ENCODE measurements around the gene GCNT2. TPM values are rescaled to one million over a fixed set of nuclear protein-coding genes. Genes with fewer than 3 reads are reported as not detected.
"Not testable (repeated sequence)": the region's sequence is repeated elsewhere in the genome, so short reads cannot be mapped to it uniquely, and the experiment has no call there.

The GCNT2 gene
- polyA plus RNA-seq, 3 donors: 3.5 to 10.0 (median 4.3) TPM

DNA sequence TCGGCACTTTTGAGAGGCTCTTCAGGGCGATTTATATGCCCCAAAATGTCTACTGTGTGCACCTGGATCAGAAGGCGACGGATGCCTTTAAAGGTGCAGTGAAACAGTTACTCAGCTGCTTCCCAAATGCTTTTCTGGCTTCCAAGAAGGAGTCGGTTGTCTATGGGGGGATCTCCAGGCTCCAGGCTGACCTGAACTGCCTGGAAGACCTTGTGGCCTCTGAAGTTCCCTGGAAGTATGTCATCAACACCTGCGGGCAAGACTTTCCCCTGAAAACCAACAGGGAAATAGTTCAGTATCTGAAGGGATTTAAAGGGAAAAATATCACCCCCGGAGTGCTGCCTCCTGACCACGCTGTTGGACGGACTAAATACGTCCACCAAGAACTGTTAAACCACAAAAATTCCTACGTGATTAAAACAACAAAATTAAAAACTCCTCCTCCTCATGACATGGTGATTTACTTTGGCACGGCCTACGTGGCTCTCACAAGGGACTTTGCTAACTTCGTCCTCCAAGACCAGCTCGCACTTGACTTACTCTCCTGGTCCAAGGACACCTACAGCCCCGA is 8.2 kb downstream of the GCNT2 start:
- H3K4me1 ChIP-seq (ENCODE audit: control insufficient read depth in 1 of 2, insufficient read depth in 2 of 2, low read length in 2 of 2): peaks cover 57 to 65% of the 10 kb centered on the region in 2 donors

DNA sequence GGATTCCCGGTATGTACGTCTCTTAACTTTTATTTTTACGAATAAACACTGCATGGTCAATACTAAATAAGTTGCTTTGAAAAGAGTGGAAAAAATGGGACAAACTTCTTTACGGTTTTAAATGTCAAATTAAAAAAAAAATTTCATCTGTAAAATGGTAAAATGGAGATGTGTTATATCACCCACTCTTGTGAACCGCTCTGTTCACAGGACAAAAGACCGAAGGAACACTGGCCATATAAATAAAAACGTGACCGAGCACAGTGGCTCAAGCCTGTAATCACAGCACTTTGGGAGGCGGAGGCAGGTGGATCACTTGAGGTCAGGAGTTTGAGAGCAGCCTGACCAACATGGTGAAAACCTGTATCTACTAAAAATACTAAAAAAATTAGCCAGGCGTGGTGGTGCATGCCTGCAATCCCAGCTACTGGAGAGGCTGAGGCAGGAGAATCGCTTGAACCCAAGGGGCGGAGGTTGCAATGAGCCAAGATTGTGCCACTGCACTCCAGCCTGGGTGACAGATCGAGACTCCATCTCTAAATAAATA is 8.8 kb downstream of the GCNT2 start:
- not testable (repeated sequence) for H3K9me3 ChIP-seq (replicated peaks in 1 of 2; ENCODE audit: control insufficient read depth in 1 of 2, insufficient read depth in 1 of 2, low read length in 2 of 2); H3K27me3 ChIP-seq (ENCODE audit: control insufficient read depth in 2 of 2, insufficient read depth in 2 of 2, low read length in 2 of 2); H3K27me3 Mint-ChIP-seq (ENCODE audit: low read depth in 3 of 3); DNase-seq; H3K9me3 Mint-ChIP-seq; H4K20me1 ChIP-seq (ENCODE audit: insufficient read depth, low read length); H3K36me3 Mint-ChIP-seq; H3K36me3 ChIP-seq (replicated peaks in 1 of 2; ENCODE audit: control insufficient read depth in 1 of 2, insufficient read depth in 2 of 2, low read length in 2 of 2)
- peak overlapping the region; percentile 93 for H3K4me3 Mint-ChIP-seq
- peaks cover 66% of the 10 kb centered on the region for H3K79me2 ChIP-seq (ENCODE audit: insufficient read depth, low read length)
- WGBS (ENCODE audit: insufficient coverage): 93% methylated on average over 3 of the region's 13 CpGs
- H3K27ac ChIP-seq (ENCODE audit: low read depth in 1 of 2, low read length in 2 of 2): peak overlapping the region; percentile 80 to 86
- intact Hi-C loops (cut with micrococcal nuclease): loop anchor here (5.0 to 10.0 kb wide), 3 partner anchors 65 to 107 kb away; no protein-coding TSS in a partner anchor
- peaks cover 60% of the 10 kb centered on the region for H3K4me1 Mint-ChIP-seq
- peak overlapping the region; percentile 71 for H3K9ac ChIP-seq (ENCODE audit: insufficient read depth, low read length, poor library complexity, severe bottlenecking)
- peak overlapping the region; percentile 58 to 99 (median 87) for H3K4me3 ChIP-seq (replicated peaks in 1 of 3; ENCODE audit: low read depth in 2 of 3, low read length in 3 of 3)
- peaks cover 61 to 66% of the 10 kb centered on the region in 2 donors for H3K4me1 ChIP-seq (ENCODE audit: control insufficient read depth in 1 of 2, insufficient read depth in 2 of 2, low read length in 2 of 2)
- H3K4me2 ChIP-seq (replicated peaks; ENCODE audit: extremely low read depth, low read length, poor library complexity, severe bottlenecking): peak overlapping the region; percentile 72
- H2AFZ ChIP-seq (ENCODE audit: insufficient read depth, low read depth, low read length, poor library complexity, severe bottlenecking): peak overlapping the region; percentile 79
- peak overlapping the region; percentile 89 to 99 (median 96) for H3K27ac Mint-ChIP-seq

More for the DNA sequence above, 8.2 kb downstream of the GCNT2 start:
- no peaks in the 10 kb centered on the region for H3K27me3 ChIP-seq (ENCODE audit: control insufficient read depth in 2 of 2, insufficient read depth in 2 of 2, low read length in 2 of 2)
- H3K36me3 ChIP-seq (replicated peaks in 1 of 2; ENCODE audit: control insufficient read depth in 1 of 2, insufficient read depth in 2 of 2, low read length in 2 of 2): no peaks in the 10 kb centered on the region
- peak overlapping the region; percentile 58 to 99 (median 87) for H3K4me3 ChIP-seq (replicated peaks in 1 of 3; ENCODE audit: low read depth in 2 of 3, low read length in 3 of 3)
- TF ChIP-seq, protein P1, sequence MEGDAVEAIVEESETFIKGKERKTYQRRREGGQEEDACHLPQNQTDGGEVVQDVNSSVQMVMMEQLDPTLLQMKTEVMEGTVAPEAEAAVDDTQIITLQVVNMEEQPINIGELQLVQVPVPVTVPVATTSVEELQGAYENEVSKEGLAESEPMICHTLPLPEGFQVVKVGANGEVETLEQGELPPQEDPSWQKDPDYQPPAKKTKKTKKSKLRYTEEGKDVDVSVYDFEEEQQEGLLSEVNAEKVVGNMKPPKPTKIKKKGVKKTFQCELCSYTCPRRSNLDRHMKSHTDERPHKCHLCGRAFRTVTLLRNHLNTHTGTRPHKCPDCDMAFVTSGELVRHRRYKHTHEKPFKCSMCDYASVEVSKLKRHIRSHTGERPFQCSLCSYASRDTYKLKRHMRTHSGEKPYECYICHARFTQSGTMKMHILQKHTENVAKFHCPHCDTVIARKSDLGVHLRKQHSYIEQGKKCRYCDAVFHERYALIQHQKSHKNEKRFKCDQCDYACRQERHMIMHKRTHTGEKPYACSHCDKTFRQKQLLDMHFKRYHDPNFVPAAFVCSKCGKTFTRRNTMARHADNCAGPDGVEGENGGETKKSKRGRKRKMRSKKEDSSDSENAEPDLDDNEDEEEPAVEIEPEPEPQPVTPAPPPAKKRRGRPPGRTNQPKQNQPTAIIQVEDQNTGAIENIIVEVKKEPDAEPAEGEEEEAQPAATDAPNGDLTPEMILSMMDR (IDR thresholded peaks at IDR 0.05): no peak
- DNase-seq: peak in 1 of 3 donors; percentile 19
- Mint-ChIP-seq H3K27me3 (ENCODE audit: low read depth in 3 of 3) (no peaks in the 10 kb centered on the region), H3K4me3 (peak overlapping the region; percentile 93), H3K27ac (peak overlapping the region; percentile 89 to 99 (median 96)), H3K9me3 (no peaks in the 10 kb centered on the region), H3K36me3 (peaks cover 1 to 6% of the 10 kb centered on the region in 2 donors), H3K4me1 (peaks cover 60% of the 10 kb centered on the region)
- no peaks in the 10 kb centered on the region for H3K9me3 ChIP-seq (replicated peaks in 1 of 2; ENCODE audit: control insufficient read depth in 1 of 2, insufficient read depth in 1 of 2, low read length in 2 of 2)
- intact Hi-C loops (cut with micrococcal nuclease): no loop called here
- peak overlapping the region; percentile 79 for H2AFZ ChIP-seq (ENCODE audit: insufficient read depth, low read depth, low read length, poor library complexity, severe bottlenecking)
- H3K27ac ChIP-seq (ENCODE audit: low read depth in 1 of 2, low read length in 2 of 2): peak overlapping the region; percentile 80 to 86
- H3K4me2 ChIP-seq (replicated peaks; ENCODE audit: extremely low read depth, low read length, poor library complexity, severe bottlenecking): peak overlapping the region; percentile 72
- 14% methylated on average over 15 of the region's 16 CpGs for WGBS (ENCODE audit: insufficient coverage)
- no peaks in the 10 kb centered on the region for H4K20me1 ChIP-seq (ENCODE audit: insufficient read depth, low read length)
- peaks cover 60% of the 10 kb centered on the region for H3K79me2 ChIP-seq (ENCODE audit: insufficient read depth, low read length)
- H3K9ac ChIP-seq (ENCODE audit: insufficient read depth, low read length, poor library complexity, severe bottlenecking): peak overlapping the region; percentile 71
